DOHH2 (cell line): ENCODE data around the gene ITGA2B.

Experiments used
- H3F3A ChIP-seq: fragments of 200-600 bp; sonication (generic), shearing (Covaris generic); 2 replicates; pipeline ENCODE4 v1.6.0; 2016; ENCODE audit warnings: antibody characterized with exemption, mild to moderate bottlenecking; ENCODE audit not compliant: control insufficient read depth, insufficient read depth
- H3K27ac ChIP-seq: fragments of 200-600 bp; sonication (generic); 2 replicates; pipeline ENCODE4 v1.5.1; 2014; ENCODE audit warnings: low read depth, mild to moderate bottlenecking, low read length, moderate library complexity
- H3K27me3 ChIP-seq: fragments of 200-600 bp; sonication (generic); 2 replicates; pipeline ENCODE4 v1.6.1; 2014; ENCODE audit warnings: mild to moderate bottlenecking, low read length, mixed read lengths; ENCODE audit not compliant: control insufficient read depth
- H3K36me3 ChIP-seq: fragments of 200-600 bp; sonication (generic); 2 replicates; pipeline ENCODE4 v1.6.1; 2014; ENCODE audit warnings: mild to moderate bottlenecking, low read length, moderate library complexity, mixed read lengths; ENCODE audit not compliant: control insufficient read depth
- H3K4me1 ChIP-seq: fragments of 200-600 bp; sonication (generic); 2 replicates; pipeline ENCODE4 v1.6.1; 2014; ENCODE audit warnings: mild to moderate bottlenecking, low read length, mixed read lengths; ENCODE audit not compliant: control insufficient read depth
- H3K4me2 ChIP-seq: fragments of 200-600 bp; sonication (generic); 2 replicates; pipeline ENCODE4 v1.6.0; 2014; ENCODE audit warnings: mild to moderate bottlenecking, low read length, moderate library complexity
- H3K4me3 ChIP-seq: fragments of 200-600 bp; sonication (generic); 2 replicates; pipeline ENCODE4 v1.5.1; 2014; ENCODE audit warnings: mild to moderate bottlenecking, low read length, mixed read lengths
- H3K79me2 ChIP-seq: fragments of 200-600 bp; sonication (generic); 2 replicates; pipeline ENCODE4 v1.6.1; 2014; ENCODE audit warnings: mild to moderate bottlenecking, low read length, mixed read lengths; ENCODE audit not compliant: control insufficient read depth
- H3K9me2 ChIP-seq: fragments of 200-600 bp; sonication (generic); replicated peaks from 2 replicates; pipeline ENCODE4 v1.6.1; 2014; ENCODE audit warnings: mild to moderate bottlenecking, low read length, mixed read lengths; ENCODE audit not compliant: control insufficient read depth
- H3K9me3 ChIP-seq: fragments of 200-600 bp; sonication (generic); 2 replicates; pipeline ENCODE4 v1.6.1; 2014; ENCODE audit warnings: antibody characterized with exemption, low read length, mixed read lengths; ENCODE audit not compliant: control insufficient read depth, insufficient read depth
- H4K20me1 ChIP-seq: fragments of 200-600 bp; sonication (generic); 2 replicates; pipeline ENCODE4 v1.6.0; 2014; ENCODE audit warnings: low read depth, mild to moderate bottlenecking, antibody characterized with exemption, low read length, moderate library complexity; ENCODE audit not compliant: control insufficient read depth, insufficient read depth
- EZH2phosphoT487 ChIP-seq: fragments of 200-600 bp; sonication (generic); IDR thresholded peaks from 2 replicates; pipeline ENCODE4 v1.6.1; 2017; ENCODE audit warnings: borderline replicate concordance, mild to moderate bottlenecking, antibody characterized with exemption, low read length, moderate library complexity, mixed read lengths
- TF ChIP-seq, protein P1 (sequence below): fragments of 200-600 bp; sonication (generic); IDR thresholded peaks from one replicate; pipeline ENCODE4 v1.5.1; 2014; ENCODE audit warnings: antibody characterized with exemption, mild to moderate bottlenecking, low read depth, low read length; ENCODE audit not compliant: poor library complexity, severe bottlenecking

Gene ITGA2B

DNA sequence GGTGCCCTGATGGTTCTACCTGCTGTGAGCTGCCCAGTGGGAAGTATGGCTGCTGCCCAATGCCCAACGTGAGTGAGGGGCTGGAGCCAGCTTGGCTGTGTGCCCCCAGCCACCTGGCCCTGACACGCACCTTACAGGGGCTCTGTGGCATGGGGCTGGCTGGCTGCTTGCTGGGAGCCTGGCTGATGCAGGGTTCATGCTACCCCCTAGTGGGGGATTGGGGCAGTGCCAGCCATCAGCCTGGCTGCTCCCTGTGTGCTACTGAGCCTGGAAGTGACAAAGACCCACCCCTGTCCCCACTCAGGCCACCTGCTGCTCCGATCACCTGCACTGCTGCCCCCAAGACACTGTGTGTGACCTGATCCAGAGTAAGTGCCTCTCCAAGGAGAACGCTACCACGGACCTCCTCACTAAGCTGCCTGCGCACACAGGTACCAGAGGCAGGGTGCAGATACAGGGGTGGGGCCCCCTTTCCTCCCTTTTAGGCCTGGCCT lies 38.7 kb downstream of the ITGA2B start:
- Histone ChIP-seq H3F3A (peaks cover 21% of the 10 kb centered on the region), H3K9me2 (no peaks in the 10 kb centered on the region), H3K4me2 (no peak overlapping the region), H3K27me3 (peaks cover 6% of the 10 kb centered on the region; the same call in 1 of the 2 replicates), H3K4me3 (no peak overlapping the region), H4K20me1 (no peaks in the 10 kb centered on the region), H3K9me3 (no peaks in the 10 kb centered on the region), H3K27ac (no peak overlapping the region), H3K79me2 (peaks cover 18% of the 10 kb centered on the region), H3K4me1 (peaks cover 45% of the 10 kb centered on the region), H3K36me3 (peaks cover 50% of the 10 kb centered on the region)
- no peak for TF ChIP-seq EZH2phosphoT487
- TF ChIP-seq, protein P1, sequence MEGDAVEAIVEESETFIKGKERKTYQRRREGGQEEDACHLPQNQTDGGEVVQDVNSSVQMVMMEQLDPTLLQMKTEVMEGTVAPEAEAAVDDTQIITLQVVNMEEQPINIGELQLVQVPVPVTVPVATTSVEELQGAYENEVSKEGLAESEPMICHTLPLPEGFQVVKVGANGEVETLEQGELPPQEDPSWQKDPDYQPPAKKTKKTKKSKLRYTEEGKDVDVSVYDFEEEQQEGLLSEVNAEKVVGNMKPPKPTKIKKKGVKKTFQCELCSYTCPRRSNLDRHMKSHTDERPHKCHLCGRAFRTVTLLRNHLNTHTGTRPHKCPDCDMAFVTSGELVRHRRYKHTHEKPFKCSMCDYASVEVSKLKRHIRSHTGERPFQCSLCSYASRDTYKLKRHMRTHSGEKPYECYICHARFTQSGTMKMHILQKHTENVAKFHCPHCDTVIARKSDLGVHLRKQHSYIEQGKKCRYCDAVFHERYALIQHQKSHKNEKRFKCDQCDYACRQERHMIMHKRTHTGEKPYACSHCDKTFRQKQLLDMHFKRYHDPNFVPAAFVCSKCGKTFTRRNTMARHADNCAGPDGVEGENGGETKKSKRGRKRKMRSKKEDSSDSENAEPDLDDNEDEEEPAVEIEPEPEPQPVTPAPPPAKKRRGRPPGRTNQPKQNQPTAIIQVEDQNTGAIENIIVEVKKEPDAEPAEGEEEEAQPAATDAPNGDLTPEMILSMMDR: peak; percentile 94

GRCh38 chr17:44349553-44350070 lies 39.8 kb downstream of the ITGA2B start:
- Histone ChIP-seq H3K9me2 (no peaks in the 10 kb centered on the region), H3K9me3 (no peaks in the 10 kb centered on the region), H3K27me3 (no peaks in the 10 kb centered on the region), H3K4me3 (no peak overlapping the region), H3F3A (peaks cover 21% of the 10 kb centered on the region), H3K4me1 (peaks cover 47% of the 10 kb centered on the region), H3K4me2 (no peak overlapping the region), H4K20me1 (no peaks in the 10 kb centered on the region), H3K36me3 (peaks cover 55% of the 10 kb centered on the region), H3K79me2 (peaks cover 25% of the 10 kb centered on the region), H3K27ac (0 out of 2 replicates have a peak overlapping the region, but pooled peaks have one; percentile 86)
- no peak for TF ChIP-seq EZH2phosphoT487
- TF ChIP-seq, protein P1: no peak

DNA sequence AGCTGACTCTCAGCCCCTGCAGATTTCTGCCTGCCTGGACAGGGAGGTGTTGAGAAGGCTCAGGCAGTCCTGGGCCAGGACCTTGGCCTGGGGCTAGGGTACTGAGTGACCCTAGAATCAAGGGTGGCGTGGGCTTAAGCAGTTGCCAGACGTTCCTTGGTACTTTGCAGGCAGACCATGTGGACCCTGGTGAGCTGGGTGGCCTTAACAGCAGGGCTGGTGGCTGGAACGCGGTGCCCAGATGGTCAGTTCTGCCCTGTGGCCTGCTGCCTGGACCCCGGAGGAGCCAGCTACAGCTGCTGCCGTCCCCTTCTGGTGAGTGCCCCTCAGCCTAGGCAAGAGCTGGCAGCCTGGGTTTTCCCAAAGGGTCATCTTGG lies 40.5 kb downstream of the ITGA2B start:
- TF ChIP-seq, protein P1: no peak
- TF ChIP-seq EZH2phosphoT487: no peak
- H3K9me3 ChIP-seq: no peaks in the 10 kb centered on the region
- H3K4me2 ChIP-seq: peak overlapping the region; percentile 100
- no peaks in the 10 kb centered on the region for H3K9me2 ChIP-seq
- H3K4me1 ChIP-seq: peaks cover 53% of the 10 kb centered on the region
- peak overlapping the region; percentile 100 for H3K4me3 ChIP-seq
- peaks cover 21% of the 10 kb centered on the region for H3F3A ChIP-seq
- no peaks in the 10 kb centered on the region for H3K27me3 ChIP-seq
- peaks cover 55% of the 10 kb centered on the region for H3K36me3 ChIP-seq
- H4K20me1 ChIP-seq: no peaks in the 10 kb centered on the region
- peaks cover 25% of the 10 kb centered on the region for H3K79me2 ChIP-seq
- H3K27ac ChIP-seq: peak overlapping the region; percentile 86
